GM12878 (cell line): ENCODE results near the gene OR52A1. TPM values are rescaled to one million over a fixed set of nuclear protein-coding genes. Genes with fewer than 3 reads are reported as not detected.

Experiments
- ATAC-seq: fragments of 200-7000 bp; cut with Tn5 transposase; 3 replicates; pipeline ENCODE4 v1.9.1; 2020; ENCODE audit warnings: mild to moderate bottlenecking, moderate library complexity
- BruUV-seq: library from RNA; stranded (reverse); fragments of 400-500 nt; replicated peaks from 2 replicates; lab custom pipeline; 2021; lab: Mats Ljungman, UMichigan
- CTCF ChIA-PET: fragments of 300-600 bp; sonication (Branson Sonifier 250); formaldehyde crosslinking; extraction: SDS; loops from one replicate; lab custom pipeline; 2021; ENCODE audit warnings: inconsistent platforms; lab: Yijun Ruan, JAX
- POLR2A ChIA-PET: fragments of 350-600 bp; formaldehyde crosslinking; extraction: SDS; loops from one replicate; lab custom pipeline; 2021; ENCODE audit warnings: inconsistent platforms; lab: Charles Lee
- RAD21 ChIA-PET: fragments of 300-600 bp; sonication (Branson Sonifier 250); formaldehyde crosslinking; loops from one replicate; lab custom pipeline; 2023; ENCODE audit warnings: antibody characterized with exemption; ENCODE audit not compliant: unreplicated experiment; lab: Charles Lee
- SMC1A ChIA-PET: fragments of 300-600 bp; sonication (Branson Sonifier 250); formaldehyde crosslinking; loops from one replicate; lab custom pipeline; 2023; ENCODE audit not compliant: unreplicated experiment, uncharacterized antibody; lab: Charles Lee
- DNase-seq: peaks from one replicate; pipeline ENCODE4 v3.0.0-alpha.2; 2011; ENCODE audit warnings: low read depth, low spot score
- FAIRE-seq: peaks from 3 replicates; lab custom pipeline; 2011; peaks lifted over from hg19 to GRCh38; lab: Jason Lieb, UNC
- H2AFZ ChIP-seq: 2 replicates; pipeline ENCODE4 v1.6.0; 2011; ENCODE audit warnings: low read depth, low read length, control low read depth; ENCODE audit not compliant: control insufficient read depth
- H3K27ac ChIP-seq: 2 replicates; pipeline ENCODE4 v1.5.1; 2011; ENCODE audit warnings: control low read depth; ENCODE audit not compliant: control insufficient read depth, insufficient read depth
- H3K27me3 ChIP-seq, 2 experiments: replicated peaks in 1 of 2; 2 replicates each; pipeline versions ENCODE4 v1.6.0 to v1.6.1; 2011; ENCODE audit warnings: low read length in 1 of 2; ENCODE audit not compliant: control insufficient read depth in 2 of 2, insufficient read depth in 2 of 2
- H3K36me3 ChIP-seq, 2 experiments: 2 replicates each; pipeline ENCODE4 v1.5.1; 2011; ENCODE audit warnings: low read length in 1 of 2; ENCODE audit not compliant: control insufficient read depth in 2 of 2, insufficient read depth in 2 of 2
- H3K4me1 ChIP-seq: 2 replicates; pipeline ENCODE4 v1.6.1; 2011; ENCODE audit warnings: mild to moderate bottlenecking, low read length, moderate library complexity, mixed read lengths; ENCODE audit not compliant: control insufficient read depth, insufficient read depth
- H3K4me2 ChIP-seq: 2 replicates; pipeline ENCODE4 v1.6.0; 2011; ENCODE audit warnings: control low read depth; ENCODE audit not compliant: control insufficient read depth, insufficient read depth
- H3K4me3 ChIP-seq: fragments of 200-600 bp; sonication (generic); 2 replicates; pipeline ENCODE4 v1.5.1; 2016
- H3K79me2 ChIP-seq: 2 replicates; pipeline ENCODE4 v1.6.0; 2011; ENCODE audit warnings: low read length; ENCODE audit not compliant: control insufficient read depth, insufficient read depth
- H3K9ac ChIP-seq: 2 replicates; pipeline ENCODE4 v1.8.0; 2011; ENCODE audit warnings: low read length, control low read depth, mixed read lengths; ENCODE audit not compliant: control insufficient read depth, insufficient read depth
- H3K9me3 ChIP-seq: replicated peaks from 3 replicates; pipeline ENCODE4 v1.5.1; 2011; ENCODE audit warnings: mild to moderate bottlenecking, low read length; ENCODE audit not compliant: control insufficient read depth, insufficient read depth
- H4K20me1 ChIP-seq: 2 replicates; pipeline ENCODE4 v1.6.0; 2011; ENCODE audit not compliant: control insufficient read depth, insufficient read depth
- CREM ChIP-seq: IDR thresholded peaks from 2 replicates; pipeline ENCODE4 v1.6.1; 2014; ENCODE audit warnings: antibody characterized with exemption, low read depth
- HCFC1 ChIP-seq: fragments of 150-350 bp; IDR thresholded peaks from 2 replicates; pipeline ENCODE4 v1.6.1; 2014; ENCODE audit warnings: low read length
- IRF4 ChIP-seq: IDR thresholded peaks from 2 replicates; pipeline ENCODE4 v1.6.1; 2011; ENCODE audit warnings: low read depth, low read length
- SMAD1 ChIP-seq: fragments of 450-650 bp; IDR thresholded peaks from 2 replicates; pipeline ENCODE4 v1.6.1; 2018; ENCODE audit warnings: mild to moderate bottlenecking, low read depth; ENCODE audit not compliant: partially characterized antibody
- SMC3 ChIP-seq: IDR thresholded peaks from 2 replicates; pipeline ENCODE4 v1.6.1; 2011; ENCODE audit warnings: low read length, improper control_type of control experiment, borderline replicate concordance
- WGBS: methylation state at CpG from one replicate; pipeline ENCODE4 v1.1.6; 2016; ENCODE audit warnings: low lambda C conversion rate; ENCODE audit not compliant: insufficient replicate concordance, insufficient coverage; ENCODE audit errors: missing lambda C conversion rate; 5-methylcytosine and 5-hydroxymethylcytosine counted together
- in situ Hi-C: fragments of 300-500 bp; cut with MboI; formaldehyde crosslinking; loops from 9 replicates; pipeline ENCODE4 v1.14.3; 2018; ENCODE audit warnings: mixed read lengths
- intact Hi-C: fragments of 100-400 bp; cut with micrococcal nuclease; formaldehyde crosslinking; loops from one replicate; pipeline ENCODE4 v1.14.2; 2022; ENCODE audit not compliant: unreplicated experiment
- polyA plus RNA-seq, 11 experiments: library from polyadenylated mRNA; depleted of rRNA in 4 of 11; unstranded in 6 of 11; stranded (reverse) in 5 of 11; fragments of >200 nt; fragmentation: Nextera tagmentation in 4 of 11; fragmentation: Illumina TruSeq in 1 of 11; extraction: Ambion mirVana in 4 of 11; extraction: Trizol in 1 of 11; gene quantifications; 1 replicate in 1 of 11; 2 replicates in 10 of 11; pipeline versions ENCODE4 v1.2.1 to v1.2.3, GENCODE V29; 2011 to 2016; ENCODE audit warnings: inconsistent platforms in 2 of 11, missing spikeins in 2 of 11, low read depth in 1 of 11
- total RNA-seq, 4 experiments: library from RNA; depleted of rRNA in 3 of 4; stranded (reverse); fragments of >200 nt in 3 of 4; fragmentation: Illumina TruSeq in 1 of 4; extraction: Trizol in 1 of 4; gene quantifications; 2 replicates each; pipeline versions ENCODE4 v1.2.1 to v1.2.3, GENCODE V29; 2013 to 2021

The OR52A1 gene
- total and polyA plus RNA-seq, 10 of the 15 experiments (the other 5 are each of a cell fraction or from before 2014, with no cell fraction given) = not detected

GRCh38 chr11:5196067-5196466 is 41.5 kb upstream of the OR52A1 start:
- no peaks in the 10 kb centered on the region for H3K9me3 ChIP-seq
- CTCF ChIA-PET = no interaction called here
- no peak overlapping the region for H3K9ac ChIP-seq
- H3K27me3 ChIP-seq = no peaks in the 10 kb centered on the region
- SMC1A ChIA-PET = interaction anchor here (3.7 kb wide), 1 partner anchor 13 kb away, joined by 12 read pairs; no protein-coding TSS in a partner anchor
- no peak overlapping the region for H3K27ac ChIP-seq
- no peak for ATAC-seq
- 8% methylated on average over 5 of the region's 5 CpGs for WGBS
- no peak overlapping the region for H3K4me3 ChIP-seq
- no peak for FAIRE-seq
- DNase-seq = no peak
- H3K4me2 ChIP-seq = no peak overlapping the region
- no TSS peak for BruUV-seq
- no peak overlapping the region for H2AFZ ChIP-seq
- no peaks in the 10 kb centered on the region for H4K20me1 ChIP-seq
- in situ Hi-C loops = no loop called here
- POLR2A ChIA-PET = no interaction called here
- no peaks in the 10 kb centered on the region for H3K36me3 ChIP-seq
- intact Hi-C loops = no loop called here
- H3K4me1 ChIP-seq = no peaks in the 10 kb centered on the region
- TF ChIP-seq IRF4 = no peak
- RAD21 ChIA-PET = no interaction called here
- H3K79me2 ChIP-seq = no peaks in the 10 kb centered on the region

- no peaks in the 10 kb centered on the region for H3K79me2 ChIP-seq
- no peak for TF ChIP-seq CREM
- TF ChIP-seq SMC3 = no peak
- no peak for TF ChIP-seq HCFC1
- TF ChIP-seq SMAD1 = no peak
- TF ChIP-seq IRF4 = no peak
- H3K9me3 ChIP-seq = no peaks in the 10 kb centered on the region
- H3K9ac ChIP-seq = no peak overlapping the region
- ChIA-PET CTCF (no interaction called here), RAD21 (no interaction called here), POLR2A (interaction anchor here (0.6 kb wide), 1 partner anchor 477 kb away, joined by 5 read pairs; no protein-coding TSS in a partner anchor), SMC1A (no interaction called here)
- no peaks in the 10 kb centered on the region for H4K20me1 ChIP-seq
- no peak overlapping the region for H2AFZ ChIP-seq
- in situ Hi-C loops = no loop called here
- no peak for FAIRE-seq
- H3K4me3 ChIP-seq = no peak overlapping the region
- H3K36me3 ChIP-seq = no peaks in the 10 kb centered on the region
- H3K4me2 ChIP-seq = no peak overlapping the region
- BruUV-seq = no TSS peak
- WGBS = 0% methylated on average over 1 of the region's 1 CpG
- H3K27me3 ChIP-seq = no peaks in the 10 kb centered on the region
- no peak overlapping the region for H3K27ac ChIP-seq
- H3K4me1 ChIP-seq = no peaks in the 10 kb centered on the region
- intact Hi-C loops = no loop called here
- no peak for ATAC-seq
- no peak for DNase-seq
Measured at GRCh38 chr11:5192738-5193137, 38.2 kb upstream of the OR52A1 start.
